Brain microvascular endothelial cell (primary cell): Measurements from ENCODE around the gene UGT1A4.

Experiments
- DNase-seq: peaks from one replicate; pipeline ENCODE4 v3.0.0-alpha.2; 2020
- H3K27ac ChIP-seq: fragments of 250-450 bp; sonication (Bioruptor Pico); 2 replicates; pipeline ENCODE4 v1.5.1; 2020; ENCODE audit warnings: mild to moderate bottlenecking, moderate library complexity
- H3K27me3 ChIP-seq: fragments of 250-450 bp; sonication (Bioruptor Pico); replicated peaks from 2 replicates; pipeline ENCODE4 v1.5.1; 2020; ENCODE audit warnings: mild to moderate bottlenecking
- H3K36me3 ChIP-seq: fragments of 250-450 bp; sonication (Bioruptor Pico); replicated peaks from 2 replicates; pipeline ENCODE4 v1.5.1; 2020; ENCODE audit warnings: mild to moderate bottlenecking
- H3K4me3 ChIP-seq: 2 replicates; pipeline ENCODE4 v1.5.1; 2011; ENCODE audit warnings: low read depth, mild to moderate bottlenecking, control low read depth, low read length, moderate library complexity
- CTCF ChIP-seq: IDR thresholded peaks from 2 replicates; pipeline ENCODE4 v1.5.1; 2011; ENCODE audit warnings: low read depth, mild to moderate bottlenecking, moderate library complexity, low read length, control low read depth, inconsistent platforms; ENCODE audit errors: missing control alignments
- in situ Hi-C: cut with HindIII; loops from 2 replicates; pipeline ENCODE4 v1.10.0; 2017; ENCODE audit warnings: low sequenced_read_pairs, low pct_ligation_motif_present

UGT1A4 gene

GRCh38 chr2:233766416-233766815 lies 47.9 kb downstream of the UGT1A4 start:
- Histone ChIP-seq H3K4me3 (no peak overlapping the region), H3K27ac (no peak overlapping the region), H3K36me3 (no peaks in the 10 kb centered on the region), H3K27me3 (no peaks in the 10 kb centered on the region)
- TF ChIP-seq CTCF = no peak
- DNase-seq = no peak
- in situ Hi-C loops = no loop called here

- in situ Hi-C loops = no loop called here
- no peak for TF ChIP-seq CTCF
- H3K27ac ChIP-seq = no peak overlapping the region
- H3K27me3 ChIP-seq = no peaks in the 10 kb centered on the region
- no peaks in the 10 kb centered on the region for H3K36me3 ChIP-seq
- no peak for DNase-seq
- H3K4me3 ChIP-seq = no peak overlapping the region
Measured at GRCh38 chr2:233768076-233768475, 49.5 kb downstream of the UGT1A4 start.

GRCh38 chr2:233769260-233769659 lies 50.7 kb downstream of the UGT1A4 start:
- H3K36me3 ChIP-seq = no peaks in the 10 kb centered on the region
- in situ Hi-C loops = no loop called here
- no peak for TF ChIP-seq CTCF
- no peaks in the 10 kb centered on the region for H3K27me3 ChIP-seq
- H3K4me3 ChIP-seq = no peak overlapping the region
- DNase-seq = no peak
- no peak overlapping the region for H3K27ac ChIP-seq

DNA sequence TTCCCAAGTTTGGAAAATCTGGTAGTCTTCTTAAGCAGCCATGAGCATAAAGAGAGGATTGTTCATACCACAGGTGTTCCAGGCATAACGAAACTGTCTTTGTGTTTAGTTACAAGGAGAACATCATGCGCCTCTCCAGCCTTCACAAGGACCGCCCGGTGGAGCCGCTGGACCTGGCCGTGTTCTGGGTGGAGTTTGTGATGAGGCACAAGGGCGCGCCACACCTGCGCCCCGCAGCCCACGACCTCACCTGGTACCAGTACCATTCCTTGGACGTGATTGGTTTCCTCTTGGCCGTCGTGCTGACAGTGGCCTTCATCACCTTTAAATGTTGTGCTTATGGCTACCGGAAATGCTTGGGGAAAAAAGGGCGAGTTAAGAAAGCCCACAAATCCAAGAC lies 53.6 kb downstream of the UGT1A4 start:
- in situ Hi-C loops = no loop called here
- H3K36me3 ChIP-seq = no peaks in the 10 kb centered on the region
- no peak for TF ChIP-seq CTCF
- no peak overlapping the region for H3K27ac ChIP-seq
- no peak overlapping the region for H3K4me3 ChIP-seq
- no peaks in the 10 kb centered on the region for H3K27me3 ChIP-seq
- no peak for DNase-seq

GRCh38 chr2:233772583-233772982 lies 54.0 kb downstream of the UGT1A4 start:
- H3K36me3 ChIP-seq = no peaks in the 10 kb centered on the region
- no peak for TF ChIP-seq CTCF
- in situ Hi-C loops = no loop called here
- no peak overlapping the region for H3K27ac ChIP-seq
- no peaks in the 10 kb centered on the region for H3K27me3 ChIP-seq
- H3K4me3 ChIP-seq = no peak overlapping the region
- DNase-seq = no peak

DNA sequence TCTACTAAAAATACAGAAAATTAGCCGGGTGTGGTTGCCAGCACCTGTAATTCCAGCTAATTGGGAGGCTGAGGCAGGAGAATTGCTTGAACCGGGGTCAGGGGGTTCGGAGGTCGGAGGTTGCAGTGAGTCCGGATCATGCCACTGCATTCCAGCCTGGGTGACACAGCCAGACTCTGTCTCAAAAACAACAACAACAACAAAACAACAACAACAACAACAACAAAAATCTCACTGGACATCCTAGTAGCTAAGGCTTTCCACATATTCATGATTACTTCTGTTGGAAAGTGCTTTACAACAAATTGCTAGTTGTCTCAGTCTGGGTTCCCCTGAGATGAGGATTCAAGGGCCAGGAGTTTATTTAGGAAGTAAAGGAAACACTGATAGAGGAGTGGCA lies 55.3 kb downstream of the UGT1A4 start:
- Histone ChIP-seq H3K27me3 (no peaks in the 10 kb centered on the region), H3K36me3 (no peaks in the 10 kb centered on the region), H3K27ac (no peak overlapping the region), H3K4me3 (no peak overlapping the region)
- TF ChIP-seq CTCF = no peak
- DNase-seq = no peak
- in situ Hi-C loops = no loop called here
